ENCODE measurements around the gene GPR27. TPM values are rescaled to one million over a fixed set of nuclear protein-coding genes. Genes with fewer than 3 reads are reported as not detected.

The GPR27 gene
- total RNA-seq, 1 experiment from 2014 or later = not detected

DNA sequence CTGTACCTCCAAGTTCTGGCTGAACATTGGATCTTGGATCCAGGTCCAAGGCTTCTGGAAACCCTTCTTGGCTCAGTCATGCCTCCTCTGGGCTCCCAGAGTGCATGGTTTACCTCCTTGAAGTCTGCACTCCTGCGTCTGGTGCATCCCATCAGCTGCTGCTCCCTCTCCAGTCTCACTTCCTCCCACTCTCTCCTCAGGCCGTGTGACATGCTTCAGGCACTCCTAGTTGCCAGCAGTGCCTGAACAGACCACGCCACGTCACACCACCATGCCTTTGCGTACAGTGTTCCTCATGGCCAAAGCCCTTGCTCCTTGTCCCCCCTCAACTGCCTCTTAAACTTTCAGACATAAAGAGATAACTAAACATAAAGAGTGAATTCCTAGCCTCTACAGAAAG lies 5.7 kb downstream of the GPR27 start:
- Histone ChIP-seq H3K9me3 (replicated peaks) (no peaks in the 10 kb centered on the region), H3K27ac (no peak overlapping the region), H3K27me3 (no peaks in the 10 kb centered on the region), H3K4me1 (no peaks in the 10 kb centered on the region), H3K36me3 (no peaks in the 10 kb centered on the region), H3K4me3 (no peak overlapping the region)
- DNase-seq = no peak

DNA sequence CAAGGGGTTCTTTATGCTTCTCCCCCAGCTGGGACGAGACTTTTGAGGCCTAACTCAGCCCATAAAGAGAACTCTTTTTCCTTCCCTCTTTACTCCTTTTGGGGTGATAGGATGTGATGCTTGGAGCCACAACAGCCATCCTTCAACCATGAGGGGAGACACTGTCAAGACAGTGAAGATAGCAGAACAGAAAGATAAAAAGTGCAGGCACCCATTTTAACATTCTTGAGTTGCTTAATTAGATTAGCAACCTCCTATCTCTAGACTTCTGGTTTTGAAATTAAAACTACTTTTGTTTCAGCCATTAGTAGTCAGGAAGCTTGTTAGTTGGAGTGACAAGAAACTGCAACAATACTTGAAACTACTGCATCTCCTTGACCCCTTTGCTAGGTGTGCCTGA lies 6.5 kb downstream of the GPR27 start:
- H3K4me3 ChIP-seq = no peak overlapping the region
- H3K4me1 ChIP-seq = no peaks in the 10 kb centered on the region
- H3K27ac ChIP-seq = no peak overlapping the region
- DNase-seq = no peak
- no peaks in the 10 kb centered on the region for H3K27me3 ChIP-seq
- H3K36me3 ChIP-seq = no peaks in the 10 kb centered on the region
- no peaks in the 10 kb centered on the region for H3K9me3 ChIP-seq (replicated peaks)

DNA sequence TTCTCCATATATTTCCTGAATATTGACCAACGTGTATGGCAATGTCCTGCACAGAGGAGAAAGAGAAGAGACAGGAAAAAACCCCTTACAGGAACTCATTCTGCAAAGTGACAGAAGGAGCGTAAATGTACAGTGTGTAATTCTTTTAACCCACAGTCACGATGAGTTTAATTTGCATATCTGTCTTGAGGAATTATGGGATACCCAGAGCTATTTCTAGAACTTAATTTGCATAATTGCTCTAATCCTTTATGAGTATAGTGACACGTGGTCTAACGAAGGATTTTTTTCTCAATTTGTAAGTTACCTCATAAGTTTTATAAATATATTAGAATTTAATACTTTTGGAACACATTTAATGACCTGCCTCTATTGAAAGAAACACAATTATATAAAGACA lies 9.8 kb downstream of the GPR27 start:
- no peak overlapping the region for H3K27ac ChIP-seq
- H3K4me1 ChIP-seq = no peaks in the 10 kb centered on the region
- H3K9me3 ChIP-seq (replicated peaks) = no peaks in the 10 kb centered on the region
- H3K36me3 ChIP-seq = no peaks in the 10 kb centered on the region
- no peak overlapping the region for H3K4me3 ChIP-seq
- no peak for DNase-seq
- H3K27me3 ChIP-seq = no peaks in the 10 kb centered on the region

DNA sequence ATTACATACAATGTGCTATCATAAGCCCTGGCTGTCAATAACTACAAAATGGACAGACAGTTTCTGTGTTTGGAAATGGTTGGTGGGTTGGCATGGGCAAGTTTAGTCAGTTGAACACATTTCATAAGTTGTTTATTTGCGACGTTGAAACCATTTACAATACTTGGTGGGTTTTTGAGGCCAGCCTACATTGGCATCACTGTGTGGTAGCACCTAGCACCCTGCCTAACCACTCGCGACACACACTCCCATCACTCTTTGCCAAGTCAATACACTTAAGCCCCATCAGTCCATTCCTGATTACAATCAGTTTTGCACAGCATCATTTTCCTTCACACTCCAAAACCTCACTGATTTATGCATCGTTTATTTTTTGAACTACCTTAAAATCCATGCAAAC lies 17.5 kb downstream of the GPR27 start:
- Histone ChIP-seq H3K36me3 (no peaks in the 10 kb centered on the region), H3K9me3 (replicated peaks) (no peaks in the 10 kb centered on the region), H3K4me1 (no peaks in the 10 kb centered on the region), H3K27me3 (no peaks in the 10 kb centered on the region), H3K27ac (no peak overlapping the region), H3K4me3 (no peak overlapping the region)
- DNase-seq = no peak

DNA sequence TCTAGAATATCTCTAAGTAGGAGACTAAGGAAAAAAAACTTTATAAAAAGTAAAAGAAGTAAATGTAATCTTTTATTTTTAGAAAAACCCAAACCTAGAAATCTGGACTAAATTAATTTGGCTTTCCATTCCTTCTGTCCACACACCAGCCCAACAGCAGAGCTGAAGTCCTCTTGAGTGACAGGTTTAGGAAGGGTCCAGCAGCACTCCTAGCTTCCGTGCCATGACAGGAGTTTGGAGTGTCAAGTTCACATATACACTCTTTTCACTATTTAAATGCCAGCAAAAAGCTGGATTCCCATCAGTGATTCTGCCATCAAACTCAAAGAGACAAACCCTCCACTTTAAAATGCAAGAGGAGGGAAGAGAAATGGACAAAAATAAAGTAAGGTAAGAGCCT lies 18.2 kb downstream of the GPR27 start:
- Histone ChIP-seq H3K27ac (no peak overlapping the region), H3K4me1 (no peaks in the 10 kb centered on the region), H3K4me3 (no peak overlapping the region), H3K36me3 (no peaks in the 10 kb centered on the region), H3K9me3 (replicated peaks) (no peaks in the 10 kb centered on the region), H3K27me3 (no peaks in the 10 kb centered on the region)
- DNase-seq = no peak

DNA sequence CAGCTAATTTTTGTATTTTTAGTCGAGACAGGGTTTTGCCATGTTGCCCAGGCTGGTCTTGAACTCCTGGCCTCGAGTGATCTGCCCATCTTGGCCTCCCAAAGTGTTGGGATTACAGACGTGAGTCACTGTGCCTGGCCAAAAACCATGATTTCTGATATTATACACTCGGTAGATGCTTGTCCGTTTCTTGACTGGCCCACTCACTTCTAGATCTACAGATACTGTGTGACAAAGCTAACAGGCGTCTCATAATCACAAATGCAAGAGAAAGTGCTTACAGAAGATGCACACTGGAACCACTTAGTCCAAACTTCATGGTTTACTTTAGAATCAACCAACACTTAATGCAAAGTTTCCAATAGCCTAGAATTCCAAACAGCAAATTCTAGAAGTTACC lies 22.9 kb downstream of the GPR27 start:
- no peaks in the 10 kb centered on the region for H3K27me3 ChIP-seq
- H3K4me1 ChIP-seq = no peaks in the 10 kb centered on the region
- no peak overlapping the region for H3K4me3 ChIP-seq
- no peaks in the 10 kb centered on the region for H3K9me3 ChIP-seq (replicated peaks)
- DNase-seq = no peak
- H3K36me3 ChIP-seq = no peaks in the 10 kb centered on the region
- no peak overlapping the region for H3K27ac ChIP-seq

DNA sequence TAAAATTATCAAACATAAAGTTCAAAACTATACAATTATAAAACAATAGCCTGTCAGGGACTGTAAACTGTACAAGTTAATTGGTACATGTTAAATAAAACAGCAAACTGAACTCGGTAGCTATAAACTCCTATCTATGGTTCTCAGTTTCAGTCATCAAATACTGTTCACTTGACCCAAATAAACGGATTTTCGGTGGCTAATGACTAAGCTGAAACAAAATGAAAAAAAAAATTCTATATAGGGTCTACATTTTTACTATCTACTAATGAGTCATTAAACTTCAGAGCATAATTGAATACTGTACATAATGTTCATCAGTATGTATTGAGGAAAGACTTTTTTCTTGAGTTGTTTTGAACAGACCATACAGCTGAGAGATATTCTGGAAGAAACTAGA lies 24.7 kb downstream of the GPR27 start:
- Histone ChIP-seq H3K4me3 (no peak overlapping the region), H3K27me3 (no peaks in the 10 kb centered on the region), H3K4me1 (no peaks in the 10 kb centered on the region), H3K9me3 (replicated peaks) (no peaks in the 10 kb centered on the region), H3K36me3 (no peaks in the 10 kb centered on the region), H3K27ac (no peak overlapping the region)
- DNase-seq = no peak

DNA sequence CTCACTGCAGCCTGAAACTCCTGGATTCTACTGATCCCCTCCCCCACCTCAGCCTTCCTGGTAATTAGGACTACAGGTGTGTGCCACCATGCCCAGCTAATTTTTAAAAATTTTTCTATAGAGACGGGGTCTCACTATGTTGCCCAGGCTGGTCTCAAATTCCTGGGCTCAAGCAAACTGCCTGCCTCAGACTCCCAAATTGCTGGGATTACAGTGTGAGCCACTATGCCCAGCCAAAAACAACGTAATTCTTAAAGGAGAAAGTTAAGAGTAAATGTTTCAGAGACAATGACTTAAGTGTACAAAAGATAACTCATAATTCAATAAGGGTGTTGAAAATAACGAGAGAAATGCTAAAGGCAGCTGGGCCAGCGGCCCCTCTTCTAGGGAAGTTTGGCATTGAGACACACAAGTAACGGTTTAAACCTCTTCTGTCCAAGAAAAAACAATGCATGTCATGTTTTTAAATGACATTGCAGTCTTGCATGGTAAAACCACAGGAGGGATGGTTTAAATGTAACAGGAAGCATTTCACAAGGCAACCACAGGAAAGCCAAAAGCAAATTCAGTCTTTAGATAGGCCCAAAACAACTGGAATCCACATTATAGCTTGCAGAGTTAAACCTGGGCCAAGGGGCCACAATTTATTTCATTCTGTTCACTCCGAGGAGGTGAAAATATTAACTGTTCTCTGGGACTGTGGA lies 26.2 kb downstream of the GPR27 start:
- no peak overlapping the region for H3K27ac ChIP-seq

DNA sequence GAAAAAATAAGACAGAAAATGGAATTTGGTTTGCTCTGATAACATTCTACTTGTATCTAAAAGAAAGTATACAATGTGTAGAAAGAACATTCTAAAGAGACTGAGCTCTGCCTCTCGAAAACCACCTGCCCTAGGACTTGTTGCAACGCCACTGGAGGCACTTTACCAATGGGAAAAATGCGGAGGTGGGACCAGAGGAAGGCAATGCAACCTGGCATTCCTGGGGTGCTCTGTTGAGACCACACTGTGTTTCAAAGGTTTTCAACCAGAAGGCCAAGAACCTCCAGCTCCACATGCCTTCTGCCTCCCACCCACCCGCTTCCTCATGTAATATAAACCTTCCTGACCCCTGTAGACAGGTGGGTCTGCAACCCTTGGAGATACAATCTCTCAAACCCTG lies 26.8 kb downstream of the GPR27 start:
- no peak overlapping the region for H3K4me3 ChIP-seq
- H3K27ac ChIP-seq = no peak overlapping the region
- no peaks in the 10 kb centered on the region for H3K9me3 ChIP-seq (replicated peaks)
- H3K36me3 ChIP-seq = no peaks in the 10 kb centered on the region
- no peak for DNase-seq
- no peaks in the 10 kb centered on the region for H3K27me3 ChIP-seq
- no peaks in the 10 kb centered on the region for H3K4me1 ChIP-seq

More for the DNA sequence above, 26.2 kb downstream of the GPR27 start:
- Histone ChIP-seq H3K4me3 (no peak overlapping the region), H3K27me3 (no peaks in the 10 kb centered on the region), H3K36me3 (no peaks in the 10 kb centered on the region), H3K9me3 (replicated peaks) (no peaks in the 10 kb centered on the region), H3K4me1 (no peaks in the 10 kb centered on the region)
- DNase-seq = no peak

DNA sequence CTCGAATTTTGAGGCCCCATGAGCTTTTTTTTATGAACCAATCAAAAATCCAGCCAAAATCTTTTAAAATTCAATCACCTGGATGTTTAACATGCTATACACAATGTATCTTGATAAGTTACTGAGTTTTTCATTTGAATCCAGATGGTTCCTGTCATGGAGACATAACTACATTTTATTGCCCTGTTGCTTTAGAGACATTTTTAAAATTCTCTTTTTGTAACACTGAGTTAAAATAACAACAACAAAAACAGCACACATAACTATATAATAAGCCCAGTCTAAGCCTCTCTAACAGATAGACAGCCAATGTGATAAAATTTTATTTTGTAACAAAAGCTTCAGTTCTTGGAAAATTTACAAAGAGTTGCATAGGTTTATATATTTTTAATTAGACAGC lies 29.5 kb downstream of the GPR27 start:
- no peak overlapping the region for H3K4me3 ChIP-seq
- DNase-seq = no peak
- H3K9me3 ChIP-seq (replicated peaks) = no peaks in the 10 kb centered on the region
- no peaks in the 10 kb centered on the region for H3K36me3 ChIP-seq
- no peaks in the 10 kb centered on the region for H3K27me3 ChIP-seq
- H3K27ac ChIP-seq = no peak overlapping the region
- no peaks in the 10 kb centered on the region for H3K4me1 ChIP-seq

DNA sequence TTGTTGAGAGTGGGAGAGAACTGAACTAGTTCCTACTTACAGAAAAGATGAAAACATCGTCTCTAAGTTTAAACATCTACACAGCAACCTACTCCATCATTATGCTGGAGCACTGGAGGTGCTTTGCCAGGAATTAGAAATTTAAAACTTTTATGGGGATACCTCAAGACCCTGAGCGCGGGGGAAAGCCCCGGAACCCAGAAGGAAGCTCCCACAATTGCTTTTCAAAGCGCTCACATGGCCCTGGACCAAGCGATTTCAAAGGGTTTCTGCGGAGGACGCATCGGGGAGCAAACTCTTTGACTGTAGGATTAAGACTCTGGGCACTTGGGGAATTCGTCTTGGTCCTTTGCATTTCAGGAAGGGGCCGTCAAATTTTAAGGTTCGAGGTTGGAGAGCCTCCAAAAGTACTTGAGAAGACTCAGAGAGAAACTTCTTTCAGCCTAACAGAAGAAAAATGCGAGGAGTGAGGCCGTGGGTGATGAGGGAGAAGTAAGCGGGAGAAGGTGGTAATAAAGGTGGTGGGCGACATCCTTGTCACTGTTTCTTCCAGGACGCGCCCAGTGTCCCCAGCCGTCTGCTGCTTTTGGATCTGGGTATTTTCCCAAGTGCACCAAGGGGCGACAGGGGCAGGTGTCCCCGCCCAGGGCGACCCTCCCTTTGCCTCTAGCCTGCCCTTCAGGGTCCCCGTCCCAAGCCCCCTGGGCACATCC lies 30.7 kb downstream of the GPR27 start:
- Histone ChIP-seq H3K36me3 (no peaks in the 10 kb centered on the region), H3K4me1 (no peaks in the 10 kb centered on the region), H3K27ac (no peak overlapping the region), H3K27me3 (no peaks in the 10 kb centered on the region), H3K9me3 (replicated peaks) (no peaks in the 10 kb centered on the region), H3K4me3 (no peak overlapping the region)
- no peak for DNase-seq

DNA sequence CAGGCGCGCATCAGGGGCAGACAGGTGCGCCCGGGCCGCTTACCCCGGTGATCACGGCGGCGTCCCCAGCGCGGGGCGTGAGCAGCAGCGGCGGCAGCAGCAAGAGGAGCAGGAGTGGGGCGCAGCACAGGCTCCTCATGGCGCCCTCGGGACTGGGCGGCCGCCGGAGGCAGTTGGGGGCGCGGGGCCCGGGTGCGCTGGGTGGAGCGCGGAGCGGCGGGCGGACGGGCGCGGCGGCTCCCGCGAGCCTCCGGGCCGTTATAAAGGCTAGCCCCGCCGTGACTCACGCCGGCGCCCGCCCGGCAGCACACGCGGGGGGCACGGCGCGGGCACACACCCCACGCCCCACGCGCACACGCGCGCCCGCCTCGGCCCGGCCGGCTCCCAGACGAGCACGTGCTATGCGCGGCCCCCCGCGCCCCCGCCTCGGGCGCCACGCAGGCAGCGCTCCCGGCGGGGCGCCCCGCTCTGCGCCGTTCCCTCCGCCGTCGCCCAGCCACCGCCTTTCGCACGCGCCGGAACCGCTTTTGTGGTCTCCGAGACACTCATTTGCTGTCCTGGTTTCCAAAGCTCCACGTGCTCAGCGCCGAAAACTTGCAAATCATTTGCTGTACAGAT lies 31.4 kb downstream of the GPR27 start, which contains the start of gene PROK2:
PROK2 (minus strand) TSS at position 235 of the 618 bp plus-strand sequence; CDS start at position 139, 96 bp downstream.
- Histone ChIP-seq H3K4me3 (no peak within 1 kb of the TSS), H3K27ac (no peak within 1 kb of the TSS), H3K36me3 (no peaks in the 10 kb centered on the region), H3K27me3 (no peaks in the 10 kb centered on the region), H3K4me1 (no peaks in the 10 kb centered on the region), H3K9me3 (replicated peaks) (no peaks in the 10 kb centered on the region)
- DNase-seq = no peak

DNA sequence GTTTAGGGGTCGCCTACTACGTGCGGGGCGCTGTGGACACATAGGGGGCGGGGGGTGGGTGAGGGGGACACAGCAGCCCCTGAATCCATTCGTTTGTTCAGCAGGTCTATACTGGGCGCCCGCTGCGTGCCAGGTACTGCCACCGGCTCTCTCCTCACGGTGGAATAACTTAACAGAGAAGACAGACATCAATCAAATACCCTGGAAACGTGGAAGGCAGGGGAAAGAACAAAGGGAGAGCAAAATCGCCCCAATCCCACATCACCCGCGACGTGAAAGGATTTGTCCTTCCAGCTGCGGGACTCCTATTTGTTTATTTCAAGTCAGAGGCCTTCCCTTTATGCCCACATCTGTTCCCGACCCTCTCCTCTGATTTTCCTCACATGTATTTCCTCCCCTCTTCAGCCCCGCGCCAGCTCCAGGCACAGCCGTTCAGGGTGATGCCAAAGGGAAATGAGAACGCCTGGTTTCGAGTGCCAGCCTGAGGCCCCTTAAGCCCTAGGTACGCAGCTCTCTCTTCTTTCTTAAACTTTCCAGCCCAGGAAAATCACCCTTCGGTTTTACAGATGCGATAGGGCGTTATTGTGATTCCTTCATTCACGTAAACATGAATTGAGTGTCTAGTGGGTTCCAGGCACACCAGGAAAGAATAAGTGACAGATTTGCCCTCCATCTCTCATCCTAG lies 32.0 kb downstream of the GPR27 start:
- no peaks in the 10 kb centered on the region for H3K36me3 ChIP-seq
- no peaks in the 10 kb centered on the region for H3K9me3 ChIP-seq (replicated peaks)
- H3K27me3 ChIP-seq = no peaks in the 10 kb centered on the region
- no peaks in the 10 kb centered on the region for H3K4me1 ChIP-seq
- DNase-seq = no peak
- no peak overlapping the region for H3K4me3 ChIP-seq
- no peak overlapping the region for H3K27ac ChIP-seq

DNA sequence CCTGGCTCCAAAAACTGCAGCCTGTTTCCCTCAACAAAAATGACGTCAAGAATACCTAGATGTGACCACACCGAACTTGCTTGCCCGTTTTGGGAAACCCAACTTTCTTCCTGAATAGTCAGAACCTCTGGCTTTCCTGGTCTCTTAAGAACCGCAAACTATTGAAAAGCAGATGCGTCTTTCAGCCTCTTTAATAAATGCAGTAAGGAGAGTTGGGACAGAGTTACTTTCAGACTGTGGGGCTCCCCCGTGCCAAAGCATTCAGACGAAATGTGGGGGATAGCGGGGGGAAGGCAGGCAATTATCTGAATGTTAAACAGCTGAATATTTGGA lies 32.5 kb downstream of the GPR27 start:
- Histone ChIP-seq H3K4me1 (no peaks in the 10 kb centered on the region), H3K27ac (no peak overlapping the region), H3K9me3 (replicated peaks) (no peaks in the 10 kb centered on the region), H3K4me3 (no peak overlapping the region), H3K27me3 (no peaks in the 10 kb centered on the region), H3K36me3 (no peaks in the 10 kb centered on the region)
- no peak for DNase-seq

DNA sequence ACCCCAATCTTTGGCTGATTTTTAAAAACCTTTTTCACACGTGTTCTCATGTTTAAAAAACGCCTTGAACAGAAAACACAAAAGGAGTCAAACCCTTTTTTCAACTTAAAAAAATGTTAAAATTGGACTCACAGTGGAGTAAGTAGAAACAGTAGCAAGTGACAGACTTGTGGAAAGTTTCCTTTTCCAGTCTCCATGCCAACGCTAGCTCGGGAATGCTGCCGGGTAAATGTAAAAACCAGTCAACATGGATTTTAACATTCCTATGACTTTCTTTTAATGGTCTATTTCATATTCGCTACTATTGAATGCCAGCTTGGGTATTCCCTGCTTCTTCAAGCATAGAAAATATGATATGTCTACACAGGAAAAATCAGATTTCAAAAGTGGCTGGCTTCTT lies 32.9 kb downstream of the GPR27 start:
- Histone ChIP-seq H3K4me1 (no peaks in the 10 kb centered on the region), H3K27ac (no peak overlapping the region), H3K9me3 (replicated peaks) (no peaks in the 10 kb centered on the region), H3K4me3 (no peak overlapping the region), H3K36me3 (no peaks in the 10 kb centered on the region), H3K27me3 (no peaks in the 10 kb centered on the region)
- no peak for DNase-seq

Measured in SJCRH30 (cell line).